Mesenchymal stem cell (in vitro differentiated cells and primary cell): ENCODE data around the gene CEP128.

Experiments used
- DNase-seq: peaks from one replicate; pipeline ENCODE4 v3.0.0-alpha.2; 2013
- H2AFZ ChIP-seq: one replicate; pipeline ENCODE4 v1.6.1; 2013; ENCODE audit warnings: low read depth, mild to moderate bottlenecking, control low read depth, inconsistent platforms, low read length, moderate library complexity
- H2AK5ac ChIP-seq: 2 replicates; pipeline ENCODE4 v1.6.1; 2013; ENCODE audit warnings: low read length, moderate library complexity, mild to moderate bottlenecking, inconsistent platforms; ENCODE audit not compliant: severe bottlenecking
- H2BK120ac ChIP-seq: one replicate; pipeline ENCODE4 v1.6.1; 2013; ENCODE audit warnings: low read depth, mild to moderate bottlenecking, inconsistent platforms, low read length, moderate library complexity
- H2BK12ac ChIP-seq, 2 experiments: one replicate each; pipeline ENCODE4 v1.6.1; 2013; ENCODE audit warnings: inconsistent platforms in 2 of 2, low read length in 2 of 2, mild to moderate bottlenecking in 2 of 2, moderate library complexity in 2 of 2, control low read depth in 1 of 2
- H2BK15ac ChIP-seq: one replicate; pipeline ENCODE4 v1.6.1; 2013; ENCODE audit warnings: mild to moderate bottlenecking, low read depth, inconsistent platforms; ENCODE audit not compliant: poor library complexity, severe bottlenecking
- H2BK5ac ChIP-seq: 2 replicates; pipeline ENCODE4 v1.6.1; 2013; ENCODE audit warnings: low read depth, mild to moderate bottlenecking, low read length, control low read depth, inconsistent platforms; ENCODE audit not compliant: poor library complexity, severe bottlenecking
- H3K14ac ChIP-seq, 2 experiments: one replicate each; pipeline ENCODE4 v1.6.1; 2013; ENCODE audit warnings: inconsistent platforms in 2 of 2, low read length in 2 of 2, control low read depth in 1 of 2, mild to moderate bottlenecking in 1 of 2, moderate library complexity in 1 of 2
- H3K18ac ChIP-seq, 2 experiments: one replicate each; pipeline ENCODE4 v1.6.1; 2013; ENCODE audit warnings: inconsistent platforms in 2 of 2, low read length in 2 of 2, control low read depth in 1 of 2, low read depth in 1 of 2, mild to moderate bottlenecking in 1 of 2
- H3K23ac ChIP-seq, 2 experiments: one replicate each; pipeline ENCODE4 v1.6.1; 2013; ENCODE audit warnings: inconsistent platforms in 2 of 2, low read length in 2 of 2, mild to moderate bottlenecking in 2 of 2, moderate library complexity in 2 of 2, control low read depth in 1 of 2
- H3K27ac ChIP-seq: 2 replicates; pipeline ENCODE4 v1.5.1; 2013; ENCODE audit warnings: mild to moderate bottlenecking, moderate library complexity, low read length, control low read depth, inconsistent platforms; ENCODE audit not compliant: poor library complexity, severe bottlenecking
- H3K27me3 ChIP-seq, 2 experiments: 2 replicates each; pipeline versions ENCODE4 v1.6.1 to v1.7.0; 2013; ENCODE audit warnings: low read length in 2 of 2, mild to moderate bottlenecking in 2 of 2, moderate library complexity in 2 of 2, control low read depth in 1 of 2, inconsistent platforms in 1 of 2; ENCODE audit not compliant: control insufficient read depth in 1 of 2, insufficient read depth in 1 of 2
- H3K36me3 ChIP-seq, 2 experiments: 2 replicates each; pipeline versions ENCODE4 v1.6.1 to v1.7.0; 2013; ENCODE audit warnings: low read length in 2 of 2, control low read depth in 1 of 2, inconsistent platforms in 1 of 2, low read depth in 1 of 2, mild to moderate bottlenecking in 1 of 2; ENCODE audit not compliant: insufficient read depth in 2 of 2, control insufficient read depth in 1 of 2
- H3K4ac ChIP-seq, 2 experiments: one replicate each; pipeline ENCODE4 v1.6.1; 2013; ENCODE audit warnings: inconsistent platforms in 2 of 2, low read length in 2 of 2, mild to moderate bottlenecking in 2 of 2, moderate library complexity in 2 of 2, control low read depth in 1 of 2, low read depth in 1 of 2
- H3K4me1 ChIP-seq: 2 replicates; pipeline ENCODE4 v1.6.1; 2013; ENCODE audit warnings: low read depth, low read length, control low read depth; ENCODE audit not compliant: control insufficient read depth, insufficient read depth
- H3K4me2 ChIP-seq: 2 replicates; pipeline ENCODE4 v1.6.1; 2013; ENCODE audit warnings: low read length, mild to moderate bottlenecking, inconsistent platforms; ENCODE audit not compliant: poor library complexity, severe bottlenecking
- H3K4me3 ChIP-seq, 2 experiments: 2 replicates each; pipeline versions ENCODE4 v1.5.1 to v1.7.0; 2013; ENCODE audit warnings: low read length in 2 of 2, mild to moderate bottlenecking in 2 of 2, control low read depth in 1 of 2, low read depth in 1 of 2; ENCODE audit not compliant: insufficient read depth in 1 of 2
- H3K79me1 ChIP-seq: replicated peaks from 2 replicates; pipeline ENCODE4 v1.6.1; 2013; ENCODE audit warnings: mild to moderate bottlenecking, control low read depth, low read length, inconsistent platforms; ENCODE audit not compliant: poor library complexity, severe bottlenecking
- H3K9ac ChIP-seq: 2 replicates; pipeline ENCODE4 v1.7.0; 2013; ENCODE audit warnings: mild to moderate bottlenecking, low read length, moderate library complexity
- H3K9me3 ChIP-seq: 2 replicates; pipeline ENCODE4 v1.7.0; 2013; ENCODE audit warnings: mild to moderate bottlenecking, low read length; ENCODE audit not compliant: control insufficient read depth
- H4K8ac ChIP-seq: one replicate; pipeline ENCODE4 v1.6.1; 2013; ENCODE audit warnings: inconsistent platforms, mild to moderate bottlenecking, low read length, moderate library complexity
- H4K91ac ChIP-seq: one replicate; pipeline ENCODE4 v1.6.1; 2013; ENCODE audit warnings: mild to moderate bottlenecking, low read length, inconsistent platforms
- WGBS: methylation state at CpG from one replicate; pipeline ENCODE4 v1.1.7; 2013; ENCODE audit warnings: mixed read lengths; 5-methylcytosine and 5-hydroxymethylcytosine counted together

CEP128 gene

GRCh38 chr14:80930836-80931389 lies 10.6 kb downstream of the CEP128 start:
- Histone ChIP-seq H3K27ac (peak overlapping the region; percentile 53), H2BK5ac (no peak overlapping the region)

GRCh38 chr14:80930095-80930494 lies 11.4 kb downstream of the CEP128 start:
- no peak overlapping the region for H3K4me3 ChIP-seq
- peaks cover 14% of the 10 kb centered on the region for H3K4me1 ChIP-seq
- H2BK15ac ChIP-seq: no peak overlapping the region
- H2AK5ac ChIP-seq: no peak overlapping the region
- no peak overlapping the region for H3K14ac ChIP-seq
- no peak overlapping the region for H3K9ac ChIP-seq
- H3K4ac ChIP-seq: no peak overlapping the region
- H3K4me2 ChIP-seq: no peak overlapping the region
- no peak overlapping the region for H3K18ac ChIP-seq
- H3K36me3 ChIP-seq: no peaks in the 10 kb centered on the region
- H2AFZ ChIP-seq: no peak overlapping the region
- H4K8ac ChIP-seq: no peak overlapping the region
- H4K91ac ChIP-seq: no peak overlapping the region
- no peak overlapping the region for H3K23ac ChIP-seq
- DNase-seq: no peak
- peaks cover 29% of the 10 kb centered on the region for H3K79me1 ChIP-seq
- no peak overlapping the region for H2BK120ac ChIP-seq
- no peak overlapping the region for H2BK12ac ChIP-seq
- H3K27me3 ChIP-seq: no peaks in the 10 kb centered on the region
- 100% methylated on average over 4 of the region's 5 CpGs for WGBS
- H2BK5ac ChIP-seq: no peak overlapping the region
- no peaks in the 10 kb centered on the region for H3K9me3 ChIP-seq
- H3K27ac ChIP-seq: no peak overlapping the region

More at GRCh38 chr14:80930836-80931389, 10.6 kb downstream of the CEP128 start:
- Histone ChIP-seq H3K27me3 (no peaks in the 10 kb centered on the region), H2AFZ (no peak overlapping the region), H3K36me3 (no peaks in the 10 kb centered on the region), H3K9me3 (no peaks in the 10 kb centered on the region), H2BK15ac (no peak overlapping the region), H3K4ac (no peak overlapping the region), H3K14ac (no peak overlapping the region), H2AK5ac (no peak overlapping the region), H4K91ac (no peak overlapping the region), H4K8ac (no peak overlapping the region), H3K79me1 (peaks cover 27% of the 10 kb centered on the region), H3K4me1 (peaks cover 12% of the 10 kb centered on the region), H3K18ac (no peak overlapping the region), H2BK12ac (no peak overlapping the region), H2BK120ac (no peak overlapping the region), H3K4me3 (no peak overlapping the region), H3K4me2 (no peak overlapping the region), H3K9ac (no peak overlapping the region), H3K23ac (no peak overlapping the region)
- peak; percentile 82 for DNase-seq
- 22% methylated on average over 6 of the region's 8 CpGs for WGBS

- 96% methylated on average over 8 of the region's 8 CpGs for WGBS
- Histone ChIP-seq H4K91ac (no peak overlapping the region), H2BK5ac (no peak overlapping the region), H3K79me1 (peaks cover 26% of the 10 kb centered on the region), H4K8ac (peak overlapping the region; percentile 14), H2AFZ (no peak overlapping the region), H3K14ac (peak overlapping the region in 1 of 2 experiments; percentile 26), H3K4me1 (peaks cover 14% of the 10 kb centered on the region), H2AK5ac (peak overlapping the region; percentile 19), H3K4me3 (no peak overlapping the region), H2BK12ac (no peak overlapping the region), H3K4ac (no peak overlapping the region), H3K9ac (no peak overlapping the region), H2BK120ac (no peak overlapping the region), H3K4me2 (no peak overlapping the region), H3K27ac (no peak overlapping the region), H2BK15ac (no peak overlapping the region), H3K23ac (no peak overlapping the region), H3K27me3 (no peaks in the 10 kb centered on the region), H3K36me3 (no peaks in the 10 kb centered on the region), H3K9me3 (no peaks in the 10 kb centered on the region), H3K18ac (peak overlapping the region; percentile 14 to 49)
- DNase-seq: no peak
Observed at GRCh38 chr14:80927083-80927989, 14.2 kb downstream of the CEP128 start.

- H2BK120ac ChIP-seq: no peak overlapping the region
- no peaks in the 10 kb centered on the region for H3K27me3 ChIP-seq
- H3K18ac ChIP-seq: peak overlapping the region in 1 of 2 experiments; percentile 11
- H2BK15ac ChIP-seq: no peak overlapping the region
- H3K36me3 ChIP-seq: no peaks in the 10 kb centered on the region
- peak overlapping the region; percentile 13 for H2AK5ac ChIP-seq
- no peak overlapping the region for H3K27ac ChIP-seq
- no peak overlapping the region for H3K4ac ChIP-seq
- no peak overlapping the region for H3K4me3 ChIP-seq
- WGBS: 89% methylated on average over 4 of the region's 4 CpGs
- no peaks in the 10 kb centered on the region for H3K9me3 ChIP-seq
- no peak overlapping the region for H2BK5ac ChIP-seq
- H4K8ac ChIP-seq: peak overlapping the region; percentile 10
- peak; percentile 86 for DNase-seq
- H3K4me1 ChIP-seq: peaks cover 14% of the 10 kb centered on the region
- peaks cover 25% of the 10 kb centered on the region for H3K79me1 ChIP-seq
- H2BK12ac ChIP-seq: peak overlapping the region in 1 of 2 experiments; percentile 51
- H3K4me2 ChIP-seq: no peak overlapping the region
- no peak overlapping the region for H2AFZ ChIP-seq
- H3K23ac ChIP-seq: no peak overlapping the region
- H3K9ac ChIP-seq: no peak overlapping the region
- H4K91ac ChIP-seq: no peak overlapping the region
- H3K14ac ChIP-seq: peak overlapping the region in 1 of 2 experiments; percentile 89
Observed at GRCh38 chr14:80926397-80927082, 15.0 kb downstream of the CEP128 start.
